HCT116 (cell line): ENCODE data around the gene MEG3. TPM values are rescaled to one million over a fixed set of nuclear protein-coding genes. Genes with fewer than 3 reads are reported as not detected.

ENCODE experiments used
- ATAC-seq: fragments of 200-7000 bp; cut with Tn5 transposase; 2 replicates; pipeline ENCODE4 v1.9.1; 2020; ENCODE audit warnings: mild to moderate bottlenecking, moderate library complexity
- BruUV-seq: library from RNA; stranded (reverse); fragments of 400-500 nt; replicated peaks from 2 replicates; lab custom pipeline; 2021; lab: Mats Ljungman, UMichigan
- CTCF ChIA-PET: fragments of 300-600 bp; sonication (Branson Sonifier 250); formaldehyde crosslinking; loops from one replicate; lab custom pipeline; 2021; ENCODE audit warnings: antibody characterized with exemption; lab: Charles Lee
- POLR2A ChIA-PET: fragments of 300-600, 350-600 bp; sonication (Branson Sonifier 250); formaldehyde crosslinking; loops from one replicate; lab custom pipeline; 2021; ENCODE audit warnings: antibody characterized with exemption; lab: Charles Lee
- RAD21 ChIA-PET, 2 experiments: fragments of 300-600 bp; sonication (Branson Sonifier 250); formaldehyde crosslinking; loops; one replicate each; lab custom pipeline; 2023; ENCODE audit warnings: low total read pairs in 2 of 2; ENCODE audit not compliant: uncharacterized antibody in 2 of 2, unreplicated experiment in 2 of 2, low non-redundant PET in 1 of 2; lab: Charles Lee
- DNase-seq: peaks from one replicate; pipeline ENCODE4 v3.0.0-alpha.2; 2010; ENCODE audit warnings: low read depth, low spot score
- H2AFZ ChIP-seq: fragments of 200-600 bp; shearing (Covaris generic), sonication (generic); 2 replicates; pipeline ENCODE4 v1.6.1; 2017; ENCODE audit warnings: low read depth, mixed run types, mixed read lengths, antibody characterized with exemption, low read length; ENCODE audit not compliant: poor library complexity, severe bottlenecking
- H3K27ac ChIP-seq: 2 replicates; pipeline ENCODE4 v1.5.1; 2012; ENCODE audit warnings: low read depth, low read length
- H3K27me3 ChIP-seq: fragments of 200-600 bp; sonication (generic); 2 replicates; pipeline ENCODE4 v1.6.1; 2016; ENCODE audit warnings: mixed run types, low read length, mixed read lengths; ENCODE audit not compliant: insufficient read depth
- H3K36me3 ChIP-seq, 2 experiments: fragments of 200-500 bp in 1 of 2; fragments of 200-600 bp in 1 of 2; sonication (Bioruptor generic) in 1 of 2; sonication (generic) in 1 of 2; 2 replicates each; pipeline versions ENCODE4 v1.5.1 to v1.6.1; 2014 to 2016; ENCODE audit warnings: low read length in 2 of 2, inconsistent platforms in 1 of 2, mixed read lengths in 1 of 2, mixed run types in 1 of 2; ENCODE audit not compliant: insufficient read depth in 2 of 2, control insufficient read depth in 1 of 2
- H3K4me1 ChIP-seq, 2 experiments: fragments of 200-600 bp in 1 of 2; sonication (generic) in 1 of 2; 2 replicates each; pipeline versions ENCODE4 v1.5.1 to v1.6.1; 2012 to 2017; ENCODE audit warnings: low read length in 2 of 2, inconsistent platforms in 1 of 2, mild to moderate bottlenecking in 1 of 2, mixed read lengths in 1 of 2, mixed run types in 1 of 2, moderate library complexity in 1 of 2; ENCODE audit not compliant: insufficient read depth in 2 of 2, control insufficient read depth in 1 of 2
- H3K4me2 ChIP-seq: fragments of 200-600 bp; sonication (generic); 2 replicates; pipeline ENCODE4 v1.6.1; 2017; ENCODE audit warnings: mixed run types, low read length, mixed read lengths
- H3K4me3 ChIP-seq, 2 experiments: fragments of 200-600 bp in 1 of 2; sonication (generic) in 1 of 2; replicated peaks in 1 of 2; 2 replicates each; pipeline ENCODE4 v1.5.1; 2011 to 2016; ENCODE audit warnings: low read length in 2 of 2, control low read depth in 1 of 2, low read depth in 1 of 2, mild to moderate bottlenecking in 1 of 2, mixed read lengths in 1 of 2, mixed run types in 1 of 2
- H3K79me2 ChIP-seq: fragments of 200-600 bp; sonication (generic); 2 replicates; pipeline ENCODE4 v1.6.1; 2017; ENCODE audit warnings: mild to moderate bottlenecking, mixed run types, low read length, moderate library complexity, mixed read lengths; ENCODE audit not compliant: insufficient read depth
- H3K9ac ChIP-seq: fragments of 200-600 bp; sonication (generic); 2 replicates; pipeline ENCODE4 v1.6.1; 2016; ENCODE audit warnings: low read length, mixed read lengths
- H3K9me2 ChIP-seq: fragments of 200-600 bp; sonication (generic), shearing (Covaris generic); 2 replicates; pipeline ENCODE4 v1.6.1; 2017; ENCODE audit warnings: mixed run types, mild to moderate bottlenecking, moderate library complexity; ENCODE audit not compliant: insufficient read depth
- H3K9me3 ChIP-seq, 2 experiments: fragments of 200-500 bp in 1 of 2; fragments of 200-600 bp in 1 of 2; sonication (Bioruptor generic) in 1 of 2; sonication (generic) in 1 of 2; 2 replicates each; pipeline ENCODE4 v1.6.1; 2014 to 2017; ENCODE audit warnings: low read length in 2 of 2, mixed read lengths in 2 of 2, inconsistent platforms in 1 of 2, low read depth in 1 of 2, mild to moderate bottlenecking in 1 of 2, mixed run types in 1 of 2, moderate library complexity in 1 of 2; ENCODE audit not compliant: control insufficient read depth in 1 of 2, insufficient read depth in 1 of 2
- H4K20me1 ChIP-seq: fragments of 200-600 bp; sonication (generic), shearing (Covaris generic); 2 replicates; pipeline ENCODE4 v1.6.1; 2017; ENCODE audit warnings: mixed run types, mild to moderate bottlenecking, moderate library complexity; ENCODE audit not compliant: insufficient read depth
- CBX3 ChIP-seq: IDR thresholded peaks from 2 replicates; pipeline ENCODE4 v1.6.1; 2012; ENCODE audit warnings: low read depth
- CEBPB ChIP-seq: IDR thresholded peaks from 2 replicates; pipeline ENCODE4 v1.6.1; 2012; ENCODE audit warnings: low read depth
- CTCF ChIP-seq, 3 experiments: fragments of 200-600 bp in 1 of 3; sonication (generic) in 1 of 3; IDR thresholded peaks in 2 of 3; conservative IDR thresholded peaks in 1 of 3; 2 replicates each; pipeline ENCODE4 v1.5.1; 2012 to 2017; ENCODE audit warnings: low read depth in 2 of 3, low read length in 2 of 3, antibody characterized with exemption in 1 of 3, borderline replicate concordance in 1 of 3, control low read depth in 1 of 3, mild to moderate bottlenecking in 1 of 3, mixed read lengths in 1 of 3, mixed run types in 1 of 3, moderate library complexity in 1 of 3; ENCODE audit not compliant: insufficient read depth in 1 of 3
- EGR1 ChIP-seq: IDR thresholded peaks from 2 replicates; pipeline ENCODE4 v1.6.1; 2012; ENCODE audit warnings: low read depth
- FOSL1 ChIP-seq: IDR thresholded peaks from 2 replicates; pipeline ENCODE4 v1.6.1; 2012; ENCODE audit warnings: low read depth
- MAX ChIP-seq: IDR thresholded peaks from 2 replicates; pipeline ENCODE4 v1.6.1; 2012
- RAD21 ChIP-seq: IDR thresholded peaks from 2 replicates; pipeline ENCODE4 v1.6.1; 2012; ENCODE audit warnings: low read depth, mild to moderate bottlenecking
- REST ChIP-seq: IDR thresholded peaks from 2 replicates; pipeline ENCODE4 v1.6.1; 2012; ENCODE audit warnings: low read depth
- SP1 ChIP-seq: IDR thresholded peaks from 2 replicates; pipeline ENCODE4 v1.6.1; 2012; ENCODE audit warnings: low read depth
- YY1 ChIP-seq: IDR thresholded peaks from 2 replicates; pipeline ENCODE4 v1.6.1; 2011; ENCODE audit warnings: low read length, low read depth, moderate library complexity, mild to moderate bottlenecking; ENCODE audit not compliant: insufficient replicate concordance; ENCODE audit errors: extremely low read depth
- ZFX ChIP-seq: fragments of 450-650 bp; IDR thresholded peaks from 2 replicates; pipeline ENCODE4 v1.6.1; 2017
- ZNF274 ChIP-seq: fragments of 200-500 bp; sonication (Bioruptor generic); IDR thresholded peaks from 2 replicates; pipeline ENCODE4 v1.6.1; 2014; ENCODE audit warnings: mild to moderate bottlenecking, low read depth, low read length, inconsistent platforms
- intact Hi-C: fragments of 100-400 bp; cut with micrococcal nuclease; formaldehyde crosslinking; loops from 2 replicates; pipeline ENCODE4 v1.10.0; 2022
- total RNA-seq: library from RNA; stranded (reverse); gene quantifications from one replicate; pipeline ENCODE4 v1.2.1, GENCODE V29; 2021; ENCODE audit not compliant: unreplicated experiment

The MEG3 gene
- total RNA-seq, 1 experiment from 2014 or later: 2.5 TPM

GRCh38 chr14:100819829-100820475 is 6.0 kb upstream of the MEG3 start:
- Histone ChIP-seq H3K27me3 (no peaks in the 10 kb centered on the region), H3K36me3 (no peaks in the 10 kb centered on the region), H3K27ac (no peak overlapping the region; the same call in 1 of the 2 replicates), H3K4me2 (no peak overlapping the region), H3K9me2 (no peaks in the 10 kb centered on the region), H3K9ac (no peak overlapping the region), H3K4me3 (no peak overlapping the region), H3K79me2 (no peaks in the 10 kb centered on the region), H4K20me1 (no peaks in the 10 kb centered on the region), H3K9me3 (no peaks in the 10 kb centered on the region), H3K4me1 (no peaks in the 10 kb centered on the region), H2AFZ (no peak overlapping the region)
- DNase-seq (no peak), ATAC-seq (no peak)
- ChIA-PET POLR2A (no interaction called here), RAD21 (no interaction called here), CTCF (no interaction called here)
- intact Hi-C loops: no loop called here
- TF ChIP-seq EGR1 (no peak), MAX (no peak), ZNF274 (no peak), ZFX (no peak), REST (no peak), FOSL1 (no peak), RAD21 (no peak), SP1 (no peak), CTCF (IDR thresholded peaks at IDR 0.05 in 2 of 3, conservative IDR thresholded peaks at IDR 0.05 in 1 of 3; ENCODE audit: borderline replicate concordance in 1 of 3, insufficient read depth in 1 of 3, low read depth in 2 of 3, low read length in 2 of 3) (no peak), YY1 (no peak), CEBPB (no peak), CBX3 (no peak)
- no TSS peak for BruUV-seq
